Daoy (cell line): ENCODE results near the gene MCM9. TPM values are rescaled to one million over a fixed set of nuclear protein-coding genes. Genes with fewer than 3 reads are reported as not detected.
"Not testable (repeated sequence)": the region's sequence is repeated elsewhere in the genome, so short reads cannot be mapped to it uniquely, and the experiment has no call there.

ENCODE experiments used
- DNase-seq: peaks from one replicate; pipeline ENCODE4 v3.0.0-alpha.2; 2015; ENCODE audit warnings: low read depth
- total RNA-seq: library from RNA; depleted of rRNA; stranded (reverse); fragments of >200 nt; shearing (Covaris generic); gene quantifications from 2 replicates; pipeline ENCODE4 v1.2.3, GENCODE V29; 2014

MCM9 gene
- total RNA-seq, 1 experiment from 2014 or later = 6.9 TPM

GRCh38 chr6:118893807-118894424, 41.0 kb downstream of the MCM9 start, which contains the start of gene ASF1A:
Gene ASF1A (plus strand): TSS chr6:118894152. CDS start chr6:118894414, 262 bp downstream.
- DNase-seq = peak; percentile 98

DNA sequence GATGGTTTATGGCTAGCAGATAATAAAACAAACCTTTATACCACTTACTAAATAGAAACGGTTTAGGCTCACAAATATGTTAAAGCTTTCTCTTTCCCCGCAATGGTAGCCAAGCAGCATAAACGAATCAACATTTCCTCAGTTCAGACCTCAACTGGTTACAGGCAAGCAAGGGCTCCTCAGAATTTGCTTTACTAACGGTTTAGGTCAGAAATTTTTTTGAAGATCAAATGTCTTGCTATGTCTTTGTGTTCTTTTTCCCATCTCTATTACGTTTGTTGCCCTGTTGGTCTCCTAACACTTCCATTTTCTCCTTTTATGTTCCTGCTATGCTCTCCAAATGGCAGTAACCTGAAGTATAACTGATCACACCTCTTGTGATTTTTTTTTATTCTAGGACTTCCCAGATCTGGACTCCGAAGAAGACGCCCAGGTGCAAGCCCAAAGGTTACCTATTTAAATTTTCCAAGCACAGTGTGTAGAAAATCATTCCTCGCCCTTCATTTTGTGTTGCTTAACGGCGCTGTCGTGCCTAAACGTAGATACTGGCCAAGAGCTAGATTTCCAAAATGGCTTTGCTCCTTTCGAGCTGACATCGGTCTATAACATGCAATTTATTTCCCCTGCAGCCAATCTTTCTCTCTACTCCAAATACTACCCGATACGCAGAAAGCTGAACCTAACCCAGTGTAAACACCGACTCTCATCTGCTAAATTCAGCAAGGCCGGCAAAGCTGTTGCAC, 41.7 kb downstream of the MCM9 start:
- DNase-seq = peak; percentile 62

- DNase-seq = no peak
Observed at GRCh38 chr6:118892355-118892991, 42.5 kb downstream of the MCM9 start.

DNA sequence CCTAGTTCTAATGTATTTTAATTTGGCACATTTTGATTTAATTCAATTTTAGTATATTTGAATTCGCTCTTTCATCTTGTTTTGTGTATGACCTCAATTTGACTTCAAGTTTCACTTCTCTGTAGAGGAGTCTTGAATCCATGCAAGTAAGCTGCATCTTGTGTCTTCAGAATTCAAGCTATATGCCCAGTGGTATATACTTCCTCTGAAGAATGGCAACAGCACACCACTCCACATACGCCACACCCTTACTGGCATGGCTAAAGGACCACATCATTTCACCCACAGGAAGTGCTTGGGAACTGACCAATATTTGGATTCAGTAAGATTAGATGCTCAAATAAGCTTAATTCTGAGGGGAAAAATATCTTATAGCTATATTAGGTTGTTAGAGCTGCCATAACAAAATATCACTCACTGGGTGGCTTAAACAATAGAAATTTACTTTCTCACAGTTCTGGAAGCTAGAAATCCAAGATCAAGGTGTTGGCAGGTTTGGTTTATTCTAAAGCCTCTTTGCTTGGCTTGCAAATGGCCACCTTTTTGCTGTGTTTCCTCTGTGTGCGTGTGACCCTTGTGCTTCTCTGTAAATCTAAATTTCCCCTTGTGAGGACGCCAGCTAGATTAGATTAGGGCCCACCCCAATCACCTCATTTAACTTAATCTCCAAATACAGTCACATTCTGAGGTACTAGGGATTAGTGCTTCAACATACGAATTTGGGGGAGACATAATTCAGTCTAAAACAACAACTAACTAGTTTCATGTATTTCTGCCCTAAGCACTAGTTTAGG, 43.8 kb downstream of the MCM9 start:
- DNase-seq = peak; percentile 63

DNA sequence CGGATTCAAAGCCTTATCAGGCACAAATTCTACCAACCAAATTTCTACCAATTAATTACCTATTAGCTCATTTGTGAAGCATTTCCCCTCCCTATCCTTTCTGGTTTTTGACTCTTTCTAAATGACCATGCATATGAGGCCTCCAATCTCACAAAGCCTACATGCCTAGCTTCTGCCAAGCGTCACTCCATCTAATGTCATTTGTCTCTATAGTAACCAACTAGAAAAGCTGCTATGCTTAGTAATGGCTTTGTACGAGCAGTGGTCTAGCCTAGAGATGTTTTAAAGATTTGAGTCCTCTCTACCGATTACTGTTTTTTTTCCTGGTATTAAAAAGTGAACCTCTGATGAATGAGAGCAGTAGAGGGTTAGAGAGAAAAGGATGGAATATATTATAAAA, 45.8 kb downstream of the MCM9 start:
- DNase-seq = no peak

DNA sequence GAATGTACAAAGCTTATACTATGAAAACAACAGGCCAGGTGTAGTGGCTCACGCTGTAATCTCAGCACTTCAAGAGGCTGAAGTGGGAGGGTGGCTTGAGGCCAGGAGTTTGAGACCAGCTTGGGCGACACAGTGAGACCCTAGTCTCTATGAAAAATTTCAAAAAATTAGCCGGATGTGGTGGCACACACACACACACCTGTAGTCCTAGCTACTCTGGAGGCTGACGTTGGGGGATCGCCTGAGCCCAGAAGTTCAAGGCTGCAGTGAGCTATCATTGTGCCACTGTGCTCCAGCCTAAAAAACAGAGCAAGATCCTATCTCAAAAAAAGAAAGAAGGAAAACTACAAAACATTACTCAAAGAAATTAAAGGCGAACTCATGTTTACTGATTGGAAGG, 48.3 kb downstream of the MCM9 start:
- no peak for DNase-seq

GRCh38 chr6:118882314-118882905, 52.5 kb downstream of the MCM9 start:
- DNase-seq = no peak

- DNase-seq = no peak
Observed at GRCh38 chr6:118881440-118882313, 53.3 kb downstream of the MCM9 start.

DNA sequence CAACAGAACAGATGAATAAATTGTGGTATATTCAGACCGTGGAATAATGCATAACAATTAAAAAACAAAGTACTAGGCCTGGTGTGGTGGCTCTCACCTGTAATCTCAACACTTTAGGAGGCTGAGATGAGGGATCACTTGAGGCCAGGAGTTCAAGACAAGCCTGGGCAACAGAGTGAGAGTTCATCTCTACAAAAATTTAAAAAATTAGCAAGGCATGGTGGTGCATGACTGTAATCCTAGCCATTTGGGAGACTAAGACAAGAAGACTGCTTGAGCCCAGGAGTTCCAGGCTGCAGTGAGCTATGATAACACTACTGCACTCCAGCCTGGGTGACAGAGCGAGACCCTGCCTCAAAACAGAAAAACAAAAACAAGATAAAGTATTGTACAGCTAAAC, 57.2 kb downstream of the MCM9 start:
- DNase-seq = no peak

GRCh38 chr6:118876814-118877213, 58.1 kb downstream of the MCM9 start:
- no peak for DNase-seq

DNA sequence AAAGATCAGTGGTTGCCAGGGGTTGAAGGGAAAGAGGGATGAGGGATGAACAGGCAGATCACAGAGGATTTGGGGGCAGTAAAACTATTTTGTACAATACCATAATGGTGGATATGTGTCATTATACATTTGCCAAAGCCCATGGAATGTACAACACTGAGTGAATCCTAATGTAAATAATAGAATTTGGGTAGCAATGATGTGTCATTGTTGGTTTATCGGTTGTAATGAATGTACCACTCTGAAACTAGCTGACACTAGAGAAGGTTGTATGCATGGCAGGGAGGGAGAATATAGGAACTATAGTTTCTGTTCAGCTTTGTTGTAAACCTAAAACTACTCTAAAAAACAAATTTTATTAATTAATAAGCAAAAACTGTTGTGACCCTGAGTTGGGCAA, 58.8 kb downstream of the MCM9 start:
- DNase-seq = peak; percentile 38

GRCh38 chr6:118875672-118876071, 59.3 kb downstream of the MCM9 start:
- DNase-seq = no peak

DNA sequence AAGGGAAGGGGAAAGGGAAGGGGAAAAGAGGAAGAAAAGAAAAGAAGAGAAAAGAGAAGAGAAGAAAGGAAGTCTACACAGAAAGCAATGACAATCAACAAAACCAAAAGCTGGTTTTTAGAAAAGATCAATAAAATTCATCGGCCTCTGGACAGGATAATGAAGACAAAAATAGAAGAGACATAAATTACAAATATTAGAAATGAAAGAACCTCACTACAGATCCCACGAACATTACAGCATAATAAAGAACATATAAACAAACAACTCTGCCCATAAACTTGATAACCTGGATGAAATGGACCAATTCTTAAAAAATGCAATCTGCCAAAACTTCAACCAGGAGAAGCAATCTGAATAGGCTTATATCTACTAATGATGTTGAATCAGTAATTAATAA, 61.7 kb downstream of the MCM9 start:
- no peak for DNase-seq

- DNase-seq = peak; percentile 34
Observed at GRCh38 chr6:118872726-118873125, 62.2 kb downstream of the MCM9 start.

- no peak for DNase-seq
Observed at GRCh38 chr6:118872318-118872717, 62.6 kb downstream of the MCM9 start.

DNA sequence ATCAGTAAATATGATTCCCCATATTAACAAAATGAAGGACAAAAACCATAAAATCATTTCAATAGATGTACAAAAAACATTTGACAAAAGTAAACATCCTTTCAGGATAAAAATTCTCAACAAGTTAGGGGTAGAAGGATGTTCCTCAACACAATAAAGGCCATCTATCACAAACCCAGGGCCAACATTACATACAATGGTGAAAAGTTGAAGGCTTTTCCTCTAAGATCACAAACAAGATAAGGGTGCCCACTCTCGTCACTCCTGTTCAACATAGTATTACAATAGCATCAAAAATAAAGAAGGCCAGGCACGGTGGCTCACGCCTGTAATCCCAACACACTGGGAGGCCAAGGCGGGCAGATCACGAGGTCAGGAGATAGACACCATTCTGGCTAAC, 63.6 kb downstream of the MCM9 start:
- DNase-seq = no peak

DNA sequence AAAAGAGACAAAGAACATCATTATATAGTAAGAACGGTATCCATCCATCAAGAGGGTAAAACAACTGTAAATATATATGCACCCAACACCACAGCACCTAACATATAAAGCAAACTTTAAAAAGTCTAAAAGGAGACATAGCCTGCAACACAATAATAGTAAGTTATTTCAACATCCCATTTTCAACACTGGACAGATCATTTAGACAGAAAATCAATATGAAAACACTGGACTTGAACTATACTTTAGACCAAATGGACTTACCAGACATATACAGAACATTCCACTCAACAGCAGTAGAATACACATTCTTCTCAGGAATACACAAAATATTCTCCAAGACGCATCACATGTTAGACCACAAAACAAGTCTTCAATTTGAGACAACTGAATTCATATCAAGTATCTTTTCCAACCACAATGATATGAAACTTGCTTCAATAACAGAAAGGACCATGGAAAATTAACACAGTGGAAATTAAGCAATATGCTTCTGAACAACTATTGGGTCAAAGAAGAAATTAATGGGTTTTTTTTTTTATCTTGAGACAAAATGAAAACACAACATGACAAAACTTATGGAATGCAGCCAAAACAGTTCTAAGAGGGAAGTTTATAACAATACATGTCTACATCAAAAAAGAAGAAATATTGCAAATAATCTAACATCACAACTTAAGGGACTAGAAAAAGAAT, 64.9 kb downstream of the MCM9 start:
- no peak for DNase-seq

- no peak for DNase-seq
Observed at GRCh38 chr6:118869350-118869749, 65.6 kb downstream of the MCM9 start.

- DNase-seq = not testable (repeated sequence)
Observed at GRCh38 chr6:118868901-118869300, 66.1 kb downstream of the MCM9 start.

GRCh38 chr6:118867181-118867580, 67.8 kb downstream of the MCM9 start:
- no peak for DNase-seq
